ENCODE results near the gene CHIC2. TPM values are rescaled to one million over a fixed set of nuclear protein-coding genes. Genes with fewer than 3 reads are reported as not detected.
"Not testable (repeated sequence)": the region's sequence is repeated elsewhere in the genome, so short reads cannot be mapped to it uniquely, and the experiment has no call there.

Gene CHIC2
- total RNA-seq, 1 donor from 2014 or later = 12.2 TPM

- intact Hi-C loops (cut with micrococcal nuclease) = loop anchor here (5.0 kb wide), 5 partner anchors 255 to 1885 kb away; partner anchors contain the start of genes CEP135, CLOCK, EXOC1 and SCFD2
These were observed 2.0 kb downstream of the CHIC2 start for GRCh38 chr4:54062392-54062791.

- intact Hi-C loops (cut with micrococcal nuclease) = loop anchor here (5.0 kb wide), 5 partner anchors 255 to 1885 kb away; partner anchors contain the start of genes CEP135, CLOCK, EXOC1 and SCFD2
These were observed 2.5 kb downstream of the CHIC2 start for GRCh38 chr4:54061873-54062272.

- intact Hi-C loops (cut with micrococcal nuclease) = loop anchor here (5.0 kb wide), 5 partner anchors 256 to 1886 kb away; partner anchors contain the start of genes CEP135, CLOCK, EXOC1 and SCFD2
These were observed 3.3 kb downstream of the CHIC2 start for GRCh38 chr4:54061067-54061466.

GRCh38 chr4:54060116-54060515, 4.3 kb downstream of the CHIC2 start:
- intact Hi-C loops (cut with micrococcal nuclease) = loop anchor here (5.0 kb wide), 5 partner anchors 257 to 1887 kb away; partner anchors contain the start of genes CEP135, CLOCK, EXOC1 and SCFD2

- intact Hi-C loops (cut with micrococcal nuclease) = no loop called here
These were observed 6.2 kb downstream of the CHIC2 start for GRCh38 chr4:54058171-54058570.

GRCh38 chr4:54056360-54056759, 8.0 kb downstream of the CHIC2 start:
- intact Hi-C loops (cut with micrococcal nuclease) = no loop called here

- intact Hi-C loops (cut with micrococcal nuclease) = no loop called here
These were observed 8.9 kb downstream of the CHIC2 start for GRCh38 chr4:54055494-54055893.

- intact Hi-C loops (cut with micrococcal nuclease) = no loop called here
These were observed 9.9 kb downstream of the CHIC2 start for GRCh38 chr4:54054501-54054900.

GRCh38 chr4:54053322-54053721, 11.1 kb downstream of the CHIC2 start:
- intact Hi-C loops (cut with micrococcal nuclease) = not testable (repeated sequence)

- intact Hi-C loops (cut with micrococcal nuclease) = no loop called here
These were observed 14.0 kb downstream of the CHIC2 start for GRCh38 chr4:54050214-54050904.

GRCh38 chr4:54043630-54044029, 20.8 kb downstream of the CHIC2 start:
- intact Hi-C loops (cut with micrococcal nuclease) = not testable (repeated sequence)

- intact Hi-C loops (cut with micrococcal nuclease) = no loop called here
These were observed 22.5 kb downstream of the CHIC2 start for GRCh38 chr4:54041933-54042332.

GRCh38 chr4:54041100-54041499, 23.3 kb downstream of the CHIC2 start:
- intact Hi-C loops (cut with micrococcal nuclease) = no loop called here

GRCh38 chr4:54038056-54038455, 26.3 kb downstream of the CHIC2 start:
- intact Hi-C loops (cut with micrococcal nuclease) = no loop called here

- intact Hi-C loops (cut with micrococcal nuclease) = no loop called here
These were observed 28.2 kb downstream of the CHIC2 start for GRCh38 chr4:54036184-54036583.

- intact Hi-C loops (cut with micrococcal nuclease) = no loop called here
These were observed 31.8 kb downstream of the CHIC2 start for GRCh38 chr4:54032558-54033135.

- intact Hi-C loops (cut with micrococcal nuclease) = no loop called here
These were observed 37.1 kb downstream of the CHIC2 start for GRCh38 chr4:54027311-54027710.

GRCh38 chr4:54025582-54025981, 38.8 kb downstream of the CHIC2 start:
- intact Hi-C loops (cut with micrococcal nuclease) = no loop called here

GRCh38 chr4:54023019-54023418, 41.4 kb downstream of the CHIC2 start:
- intact Hi-C loops (cut with micrococcal nuclease) = not testable (repeated sequence)

- intact Hi-C loops (cut with micrococcal nuclease) = no loop called here
These were observed 46.4 kb downstream of the CHIC2 start for GRCh38 chr4:54017974-54018373.

GRCh38 chr4:54017308-54017707, 47.1 kb downstream of the CHIC2 start:
- intact Hi-C loops (cut with micrococcal nuclease) = no loop called here

- intact Hi-C loops (cut with micrococcal nuclease) = no loop called here
These were observed 47.9 kb downstream of the CHIC2 start for GRCh38 chr4:54016504-54016903.
